ENCODE data around the gene PUM2. TPM values are rescaled to one million over a fixed set of nuclear protein-coding genes. Genes with fewer than 3 reads are reported as not detected.

The PUM2 gene
- total and polyA plus RNA-seq, 2 of the 13 experiments (the other 11 are each of a cell fraction or from before 2014, with no cell fraction given) = 69.6 to 69.8 TPM

DNA sequence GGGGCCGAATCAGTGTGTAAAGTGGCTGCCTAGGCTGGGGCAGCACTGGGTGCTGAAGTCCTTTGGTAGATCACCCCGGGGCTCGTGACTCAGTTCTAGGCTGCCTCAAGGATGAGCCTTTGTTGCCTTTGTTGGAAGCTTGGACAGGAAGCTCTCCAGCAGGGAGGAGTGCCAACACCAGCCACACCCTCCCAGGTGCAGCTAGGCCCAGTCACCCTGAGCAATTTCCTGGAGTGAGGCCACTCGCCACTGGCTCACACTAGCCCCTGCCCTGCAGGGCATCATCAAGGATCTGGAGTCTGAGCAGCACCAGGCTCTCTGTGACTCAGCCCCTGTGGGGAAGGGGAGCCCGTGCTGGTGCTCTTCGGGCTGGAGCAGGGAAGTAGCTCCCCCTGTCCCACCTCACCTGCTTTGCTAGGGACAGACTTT lies 119.0 kb downstream of the PUM2 start (continued):
- no peak for TF ChIP-seq NR2C2 (CRISPR knock-in tag; IDR thresholded peaks at IDR 0.05; ENCODE audit: borderline replicate concordance)
- no peak for TF ChIP-seq ZFAT (CRISPR knock-in tag; conservative IDR thresholded peaks at IDR 0.05)
- 0 out of 2 replicates have a peak, but pooled peaks have one; percentile 22 for TF ChIP-seq POGZ (CRISPR knock-in tag; IDR thresholded peaks at IDR 0.05)
- TF ChIP-seq, protein P1, sequence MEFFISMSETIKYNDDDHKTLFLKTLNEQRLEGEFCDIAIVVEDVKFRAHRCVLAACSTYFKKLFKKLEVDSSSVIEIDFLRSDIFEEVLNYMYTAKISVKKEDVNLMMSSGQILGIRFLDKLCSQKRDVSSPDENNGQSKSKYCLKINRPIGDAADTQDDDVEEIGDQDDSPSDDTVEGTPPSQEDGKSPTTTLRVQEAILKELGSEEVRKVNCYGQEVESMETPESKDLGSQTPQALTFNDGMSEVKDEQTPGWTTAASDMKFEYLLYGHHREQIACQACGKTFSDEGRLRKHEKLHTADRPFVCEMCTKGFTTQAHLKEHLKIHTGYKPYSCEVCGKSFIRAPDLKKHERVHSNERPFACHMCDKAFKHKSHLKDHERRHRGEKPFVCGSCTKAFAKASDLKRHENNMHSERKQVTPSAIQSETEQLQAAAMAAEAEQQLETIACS (CRISPR knock-in tag; IDR thresholded peaks at IDR 0.05) = no peak
- no peak for TF ChIP-seq ZSCAN29 (CRISPR knock-in tag; conservative IDR thresholded peaks at IDR 0.05)
- TF ChIP-seq TEAD3 (CRISPR knock-in tag; optimal IDR thresholded peaks at IDR 0.05; ENCODE audit: borderline replicate concordance) = peak; percentile 39
- TF ChIP-seq, protein P2, sequence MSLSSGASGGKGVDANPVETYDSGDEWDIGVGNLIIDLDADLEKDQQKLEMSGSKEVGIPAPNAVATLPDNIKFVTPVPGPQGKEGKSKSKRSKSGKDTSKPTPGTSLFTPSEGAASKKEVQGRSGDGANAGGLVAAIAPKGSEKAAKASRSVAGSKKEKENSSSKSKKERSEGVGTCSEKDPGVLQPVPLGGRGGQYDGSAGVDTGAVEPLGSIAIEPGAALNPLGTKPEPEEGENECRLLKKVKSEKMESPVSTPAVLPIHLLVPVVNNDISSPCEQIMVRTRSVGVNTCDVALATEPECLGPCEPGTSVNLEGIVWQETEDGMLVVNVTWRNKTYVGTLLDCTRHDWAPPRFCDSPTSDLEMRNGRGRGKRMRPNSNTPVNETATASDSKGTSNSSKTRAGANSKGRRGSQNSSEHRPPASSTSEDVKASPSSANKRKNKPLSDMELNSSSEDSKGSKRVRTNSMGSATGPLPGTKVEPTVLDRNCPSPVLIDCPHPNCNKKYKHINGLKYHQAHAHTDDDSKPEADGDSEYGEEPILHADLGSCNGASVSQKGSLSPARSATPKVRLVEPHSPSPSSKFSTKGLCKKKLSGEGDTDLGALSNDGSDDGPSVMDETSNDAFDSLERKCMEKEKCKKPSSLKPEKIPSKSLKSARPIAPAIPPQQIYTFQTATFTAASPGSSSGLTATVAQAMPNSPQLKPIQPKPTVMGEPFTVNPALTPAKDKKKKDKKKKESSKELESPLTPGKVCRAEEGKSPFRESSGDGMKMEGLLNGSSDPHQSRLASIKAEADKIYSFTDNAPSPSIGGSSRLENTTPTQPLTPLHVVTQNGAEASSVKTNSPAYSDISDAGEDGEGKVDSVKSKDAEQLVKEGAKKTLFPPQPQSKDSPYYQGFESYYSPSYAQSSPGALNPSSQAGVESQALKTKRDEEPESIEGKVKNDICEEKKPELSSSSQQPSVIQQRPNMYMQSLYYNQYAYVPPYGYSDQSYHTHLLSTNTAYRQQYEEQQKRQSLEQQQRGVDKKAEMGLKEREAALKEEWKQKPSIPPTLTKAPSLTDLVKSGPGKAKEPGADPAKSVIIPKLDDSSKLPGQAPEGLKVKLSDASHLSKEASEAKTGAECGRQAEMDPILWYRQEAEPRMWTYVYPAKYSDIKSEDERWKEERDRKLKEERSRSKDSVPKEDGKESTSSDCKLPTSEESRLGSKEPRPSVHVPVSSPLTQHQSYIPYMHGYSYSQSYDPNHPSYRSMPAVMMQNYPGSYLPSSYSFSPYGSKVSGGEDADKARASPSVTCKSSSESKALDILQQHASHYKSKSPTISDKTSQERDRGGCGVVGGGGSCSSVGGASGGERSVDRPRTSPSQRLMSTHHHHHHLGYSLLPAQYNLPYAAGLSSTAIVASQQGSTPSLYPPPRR (CRISPR knock-in tag; IDR thresholded peaks at IDR 0.05; ENCODE audit: borderline replicate concordance) = no peak
- TF ChIP-seq, protein P3, sequence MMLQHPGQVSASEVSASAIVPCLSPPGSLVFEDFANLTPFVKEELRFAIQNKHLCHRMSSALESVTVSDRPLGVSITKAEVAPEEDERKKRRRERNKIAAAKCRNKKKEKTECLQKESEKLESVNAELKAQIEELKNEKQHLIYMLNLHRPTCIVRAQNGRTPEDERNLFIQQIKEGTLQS (CRISPR knock-in tag; IDR thresholded peaks at IDR 0.05) = no peak
- TF ChIP-seq, protein P4, sequence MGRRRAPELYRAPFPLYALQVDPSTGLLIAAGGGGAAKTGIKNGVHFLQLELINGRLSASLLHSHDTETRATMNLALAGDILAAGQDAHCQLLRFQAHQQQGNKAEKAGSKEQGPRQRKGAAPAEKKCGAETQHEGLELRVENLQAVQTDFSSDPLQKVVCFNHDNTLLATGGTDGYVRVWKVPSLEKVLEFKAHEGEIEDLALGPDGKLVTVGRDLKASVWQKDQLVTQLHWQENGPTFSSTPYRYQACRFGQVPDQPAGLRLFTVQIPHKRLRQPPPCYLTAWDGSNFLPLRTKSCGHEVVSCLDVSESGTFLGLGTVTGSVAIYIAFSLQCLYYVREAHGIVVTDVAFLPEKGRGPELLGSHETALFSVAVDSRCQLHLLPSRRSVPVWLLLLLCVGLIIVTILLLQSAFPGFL (CRISPR knock-in tag; IDR thresholded peaks at IDR 0.05) = no peak
- no peak for TF ChIP-seq ZNF138 (CRISPR knock-in tag; IDR thresholded peaks at IDR 0.05; ENCODE audit: low read depth)
- TF ChIP-seq, protein P5, sequence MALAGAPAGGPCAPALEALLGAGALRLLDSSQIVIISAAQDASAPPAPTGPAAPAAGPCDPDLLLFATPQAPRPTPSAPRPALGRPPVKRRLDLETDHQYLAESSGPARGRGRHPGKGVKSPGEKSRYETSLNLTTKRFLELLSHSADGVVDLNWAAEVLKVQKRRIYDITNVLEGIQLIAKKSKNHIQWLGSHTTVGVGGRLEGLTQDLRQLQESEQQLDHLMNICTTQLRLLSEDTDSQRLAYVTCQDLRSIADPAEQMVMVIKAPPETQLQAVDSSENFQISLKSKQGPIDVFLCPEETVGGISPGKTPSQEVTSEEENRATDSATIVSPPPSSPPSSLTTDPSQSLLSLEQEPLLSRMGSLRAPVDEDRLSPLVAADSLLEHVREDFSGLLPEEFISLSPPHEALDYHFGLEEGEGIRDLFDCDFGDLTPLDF (CRISPR knock-in tag; IDR thresholded peaks at IDR 0.05) = no peak
- no peak for TF ChIP-seq ZNF264 (CRISPR knock-in tag; IDR thresholded peaks at IDR 0.05)
